ENCODE measurements around the gene SCAF4. TPM values are rescaled to one million over a fixed set of nuclear protein-coding genes. Genes with fewer than 3 reads are reported as not detected.

The SCAF4 gene
- total and polyA plus RNA-seq, 10 donors = 10.1 to 48.4 (median 34.1) TPM

DNA sequence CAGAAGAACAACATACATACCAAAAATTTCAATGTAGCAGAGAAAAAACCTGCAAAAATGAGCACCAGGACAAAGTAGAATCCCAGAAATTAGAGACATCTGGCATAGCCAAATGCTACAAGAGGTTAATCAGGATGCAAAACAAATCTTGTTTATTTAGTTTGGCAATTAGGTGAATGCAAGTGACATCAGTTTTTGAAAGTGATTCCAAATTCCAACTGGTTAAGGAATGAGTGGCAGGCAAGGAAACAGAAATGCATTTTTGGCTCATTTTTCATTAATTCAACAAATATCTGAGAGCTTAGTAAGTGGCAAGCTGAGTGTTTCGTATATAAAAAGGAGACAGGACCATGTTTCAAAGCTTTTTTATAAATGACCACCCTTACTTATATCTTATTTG is 21.3 kb downstream of the SCAF4 start:
- Histone ChIP-seq H3K27ac (no peak overlapping the region), H3K9me3 (no peaks in the 10 kb centered on the region), H3K27me3 (replicated peaks in 1 of 7) (no peaks in the 10 kb centered on the region), H3K4me1 (peaks cover 9 to 100% (median 77%) of the 10 kb centered on the region in 6 donors), H3K4me3 (no peak overlapping the region), H3K36me3 (peaks cover 0 to 8% (median 0%) of the 10 kb centered on the region in 6 donors)
- DNase-seq = no peak
- WGBS, 5 donors = 76 to 87% (median 80%) methylated on average over 1 of the region's 1 CpG
- no peak for TF ChIP-seq POLR2A (IDR thresholded peaks at IDR 0.05)
- intact Hi-C loops (cut with DNase I; ENCODE audit: low total_unique reads) = no loop called here

DNA sequence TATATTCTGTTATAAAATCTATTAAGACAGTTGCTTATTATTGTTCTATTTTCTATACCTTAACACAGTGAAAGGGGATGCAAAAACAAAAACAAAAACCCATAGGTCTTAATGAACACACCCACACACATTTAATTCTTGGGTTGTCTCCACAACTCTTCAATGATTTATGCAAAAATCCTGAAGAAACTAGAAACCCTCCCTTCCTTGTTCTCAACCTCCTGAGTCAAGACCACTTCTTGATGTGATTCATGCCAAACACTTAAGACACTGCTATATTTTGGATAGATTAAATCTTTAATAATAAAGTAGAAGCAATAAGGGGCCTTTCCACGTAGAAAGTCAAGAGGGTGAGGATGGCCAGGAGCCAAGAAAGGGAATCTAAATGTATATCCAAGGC is 23.4 kb downstream of the SCAF4 start:
- no peak overlapping the region for H3K27ac ChIP-seq
- no peak overlapping the region for H3K4me3 ChIP-seq
- no peak for DNase-seq
- TF ChIP-seq POLR2AphosphoS5 (IDR thresholded peaks at IDR 0.05) = no peak
- TF ChIP-seq, protein P1, sequence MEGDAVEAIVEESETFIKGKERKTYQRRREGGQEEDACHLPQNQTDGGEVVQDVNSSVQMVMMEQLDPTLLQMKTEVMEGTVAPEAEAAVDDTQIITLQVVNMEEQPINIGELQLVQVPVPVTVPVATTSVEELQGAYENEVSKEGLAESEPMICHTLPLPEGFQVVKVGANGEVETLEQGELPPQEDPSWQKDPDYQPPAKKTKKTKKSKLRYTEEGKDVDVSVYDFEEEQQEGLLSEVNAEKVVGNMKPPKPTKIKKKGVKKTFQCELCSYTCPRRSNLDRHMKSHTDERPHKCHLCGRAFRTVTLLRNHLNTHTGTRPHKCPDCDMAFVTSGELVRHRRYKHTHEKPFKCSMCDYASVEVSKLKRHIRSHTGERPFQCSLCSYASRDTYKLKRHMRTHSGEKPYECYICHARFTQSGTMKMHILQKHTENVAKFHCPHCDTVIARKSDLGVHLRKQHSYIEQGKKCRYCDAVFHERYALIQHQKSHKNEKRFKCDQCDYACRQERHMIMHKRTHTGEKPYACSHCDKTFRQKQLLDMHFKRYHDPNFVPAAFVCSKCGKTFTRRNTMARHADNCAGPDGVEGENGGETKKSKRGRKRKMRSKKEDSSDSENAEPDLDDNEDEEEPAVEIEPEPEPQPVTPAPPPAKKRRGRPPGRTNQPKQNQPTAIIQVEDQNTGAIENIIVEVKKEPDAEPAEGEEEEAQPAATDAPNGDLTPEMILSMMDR (IDR thresholded peaks at IDR 0.05 in 8 of 11, conservative IDR thresholded peaks at IDR 0.05 in 3 of 11) = no peak
- no peak for TF ChIP-seq POLR2A (IDR thresholded peaks at IDR 0.05)
- H3K9me3 ChIP-seq = no peaks in the 10 kb centered on the region
- WGBS, 5 donors = 54 to 80% (median 68%) methylated on average over 1 of the region's 1 CpG
- intact Hi-C loops (cut with DNase I; ENCODE audit: low total_unique reads) = no loop called here
- peaks cover 9 to 81% (median 58%) of the 10 kb centered on the region in 6 donors for H3K4me1 ChIP-seq
- no peaks in the 10 kb centered on the region for H3K27me3 ChIP-seq (replicated peaks in 1 of 7)
- peaks cover 0 to 18% (median under 1%) of the 10 kb centered on the region in 6 donors for H3K36me3 ChIP-seq

DNA sequence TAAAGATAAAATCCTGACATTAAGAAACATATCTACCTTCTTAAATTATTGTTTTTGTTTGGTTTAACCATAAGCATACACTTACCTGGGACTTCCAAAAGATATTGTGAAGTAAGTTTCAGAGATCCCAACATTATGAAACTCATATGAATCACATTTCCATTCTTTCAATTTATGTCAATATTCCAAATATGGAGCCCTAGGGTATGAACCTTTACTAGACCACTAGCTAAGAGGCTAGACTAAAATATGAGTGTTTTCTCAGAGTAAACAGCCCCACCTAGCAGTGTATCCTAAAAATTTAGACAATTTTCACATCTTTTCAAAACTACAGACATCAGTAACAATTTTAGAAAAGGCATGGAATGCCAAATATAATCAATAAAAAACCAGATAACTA is 24.4 kb downstream of the SCAF4 start:
- Histone ChIP-seq H3K36me3 (peaks cover 0 to 28% (median 5%) of the 10 kb centered on the region in 6 donors), H3K27me3 (replicated peaks in 1 of 7) (no peaks in the 10 kb centered on the region), H3K9me3 (no peaks in the 10 kb centered on the region), H3K4me3 (no peak overlapping the region), H3K27ac (no peak overlapping the region), H3K4me1 (peaks cover 9 to 71% (median 52%) of the 10 kb centered on the region in 6 donors)
- DNase-seq = no peak
- intact Hi-C loops (cut with DNase I; ENCODE audit: low total_unique reads) = no loop called here
- TF ChIP-seq, protein P1 (IDR thresholded peaks at IDR 0.05 in 8 of 11, conservative IDR thresholded peaks at IDR 0.05 in 3 of 11) = no peak
- no peak for TF ChIP-seq POLR2A (IDR thresholded peaks at IDR 0.05)
- TF ChIP-seq POLR2AphosphoS5 (IDR thresholded peaks at IDR 0.05) = no peak

DNA sequence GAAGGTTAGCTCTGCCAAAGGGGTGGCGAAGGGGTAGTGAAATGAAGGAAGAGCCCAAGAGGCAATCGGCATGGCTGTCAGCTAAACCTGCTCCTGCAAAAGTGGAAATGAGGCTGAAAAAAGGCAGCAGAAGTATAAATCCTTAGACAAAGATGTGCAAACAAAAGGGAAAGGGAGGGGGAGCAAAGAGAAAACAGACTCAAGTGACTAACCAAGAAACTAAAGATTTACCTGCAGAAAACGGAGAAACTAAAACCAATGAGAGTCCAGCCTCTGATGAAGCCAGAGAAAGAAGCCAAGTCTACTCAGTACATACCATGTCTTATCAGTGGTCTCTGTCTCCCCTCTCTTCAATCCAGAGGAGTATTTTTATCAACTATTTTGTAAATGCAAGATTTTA is 25.4 kb downstream of the SCAF4 start:
- DNase-seq = no peak

More for the DNA sequence above, 25.4 kb downstream of the SCAF4 start:
- TF ChIP-seq, protein P1 (IDR thresholded peaks at IDR 0.05 in 8 of 11, conservative IDR thresholded peaks at IDR 0.05 in 3 of 11) = no peak
- TF ChIP-seq POLR2AphosphoS5 (IDR thresholded peaks at IDR 0.05) (no peak), POLR2A (IDR thresholded peaks at IDR 0.05) (no peak)
- 90 to 94% (median 93%) methylated on average over 3 of the region's 3 CpGs for WGBS, 5 donors
- H3K9me3 ChIP-seq = no peaks in the 10 kb centered on the region
- no peak overlapping the region for H3K4me3 ChIP-seq
- no peaks in the 10 kb centered on the region for H3K27me3 ChIP-seq (replicated peaks in 1 of 7)
- no peak overlapping the region for H3K27ac ChIP-seq
- intact Hi-C loops (cut with DNase I; ENCODE audit: low total_unique reads) = no loop called here
- H3K4me1 ChIP-seq = peaks cover 9 to 61% (median 46%) of the 10 kb centered on the region in 6 donors
- H3K36me3 ChIP-seq = peaks cover 0 to 38% (median 10%) of the 10 kb centered on the region in 6 donors
